IMR-90 (cell line): ENCODE measurements around the gene SORBS1.

Source experiments
- BHLHE40 ChIP-seq: fragments of 150-350 bp; IDR thresholded peaks from 2 replicates; pipeline ENCODE4 v1.6.1; 2016; ENCODE audit warnings: mild to moderate bottlenecking, low read depth, low read length
- CEBPB ChIP-seq: IDR thresholded peaks from 2 replicates; pipeline ENCODE4 v1.6.1; 2012; ENCODE audit warnings: low read depth, low read length, improper control_type of control experiment
- CTCF ChIP-seq: conservative IDR thresholded peaks from 2 replicates; pipeline ENCODE4 v1.5.1; 2012; ENCODE audit warnings: mild to moderate bottlenecking, low read depth, low read length, improper control_type of control experiment
- POLR2A ChIP-seq: IDR thresholded peaks from 2 replicates; pipeline ENCODE4 v1.6.1; 2012; ENCODE audit warnings: mild to moderate bottlenecking, low read depth, low read length
- RFX5 ChIP-seq: IDR thresholded peaks from 2 replicates; pipeline ENCODE4 v1.8.0; 2012; ENCODE audit warnings: low read depth, mild to moderate bottlenecking, low read length, moderate library complexity

GRCh38 chr10:95391164-95391563 is 170.0 kb downstream of the SORBS1 start:
- TF ChIP-seq CTCF (no peak), BHLHE40 (no peak), POLR2A (no peak), CEBPB (no peak), RFX5 (no peak)
